Measurements from ENCODE around the gene NKTR. TPM values are rescaled to one million over a fixed set of nuclear protein-coding genes. Genes with fewer than 3 reads are reported as not detected.

Gene NKTR
- total and polyA plus RNA-seq, 3 donors from 2014 or later = 42.2 to 203 (median 175) TPM

- no peaks in the 10 kb centered on the region for H3K27me3 ChIP-seq
- H3K4me3 ChIP-seq = no peak overlapping the region
- peaks cover 15% of the 10 kb centered on the region for H3K4me1 ChIP-seq
- no peaks in the 10 kb centered on the region for H3K9me3 ChIP-seq
- H3K36me3 ChIP-seq (ENCODE audit: low read depth, missing control alignments) = no peaks in the 10 kb centered on the region
- WGBS, 2 donors = 85 to 86% methylated on average over 3 to 4 of the region's 4 CpGs
- H3K27ac ChIP-seq = no peak overlapping the region
- no peak for DNase-seq
- intact Hi-C loops (cut with DNase I; ENCODE audit: low total_unique reads) = loop anchor here (10.0 kb wide), 1 partner anchor 55 kb away; the partner anchor contains the start of gene SS18L2
- TF ChIP-seq POLR2A (IDR thresholded peaks at IDR 0.05) = no peak
- TF ChIP-seq CTCF (IDR thresholded peaks at IDR 0.05) = no peak
These were observed 49.3 kb downstream of the NKTR start for GRCh38 chr3:42649783-42650182.

- WGBS, 2 donors = 88 to 94% methylated on average over 9 of the region's 9 CpGs
- H3K4me3 ChIP-seq = no peak overlapping the region
- no peaks in the 10 kb centered on the region for H3K27me3 ChIP-seq
- no peaks in the 10 kb centered on the region for H3K36me3 ChIP-seq (ENCODE audit: low read depth, missing control alignments)
- TF ChIP-seq CTCF (IDR thresholded peaks at IDR 0.05) (no peak), POLR2A (IDR thresholded peaks at IDR 0.05) (no peak)
- H3K4me1 ChIP-seq = peaks cover 25% of the 10 kb centered on the region
- no peak for DNase-seq
- intact Hi-C loops (cut with DNase I; ENCODE audit: low total_unique reads) = loop anchor here (10.0 kb wide), 1 partner anchor 57 kb away; the partner anchor contains the start of gene SS18L2
- H3K27ac ChIP-seq = no peak overlapping the region
- no peaks in the 10 kb centered on the region for H3K9me3 ChIP-seq
These were observed 51.0 kb downstream of the NKTR start for GRCh38 chr3:42651248-42652091.

GRCh38 chr3:42652251-42652610 lies 51.7 kb downstream of the NKTR start:
- no peak for TF ChIP-seq CTCF (IDR thresholded peaks at IDR 0.05)
- no peak for TF ChIP-seq POLR2A (IDR thresholded peaks at IDR 0.05)
- intact Hi-C loops (cut with DNase I; ENCODE audit: low total_unique reads) = loop anchor here (10.0 kb wide), 1 partner anchor 57 kb away; the partner anchor contains the start of gene SS18L2
- Histone ChIP-seq H3K9me3 (no peaks in the 10 kb centered on the region), H3K27me3 (no peaks in the 10 kb centered on the region), H3K27ac (peak overlapping the region in 1 of 2 donors; percentile 94), H3K4me1 (peaks cover 25% of the 10 kb centered on the region), H3K36me3 (ENCODE audit: low read depth, missing control alignments) (no peaks in the 10 kb centered on the region), H3K4me3 (no peak overlapping the region)
- 29 to 50% methylated on average over 1 of the region's 1 CpG for WGBS, 2 donors
- no peak for DNase-seq

- no peak for TF ChIP-seq CTCF (IDR thresholded peaks at IDR 0.05)
- TF ChIP-seq POLR2A (IDR thresholded peaks at IDR 0.05) = no peak
- H3K4me3 ChIP-seq = peak overlapping the region; percentile 72 to 80
- no peaks in the 10 kb centered on the region for H3K36me3 ChIP-seq (ENCODE audit: low read depth, missing control alignments)
- peaks cover 25% of the 10 kb centered on the region for H3K4me1 ChIP-seq
- H3K9me3 ChIP-seq = no peaks in the 10 kb centered on the region
- DNase-seq = no peak
- WGBS, 2 donors = 20 to 33% methylated on average over 6 to 7 of the region's 7 CpGs
- H3K27me3 ChIP-seq = no peaks in the 10 kb centered on the region
- H3K27ac ChIP-seq = peak overlapping the region in 1 of 2 donors; percentile 94
- intact Hi-C loops (cut with DNase I; ENCODE audit: low total_unique reads) = loop anchor here (10.0 kb wide), 1 partner anchor 58 kb away; the partner anchor contains the start of gene SS18L2
These were observed 52.3 kb downstream of the NKTR start for GRCh38 chr3:42652611-42653302.

Data from testis (tissue), 3 donors.